K562 (cell line): ENCODE measurements around the gene EME1.

ENCODE experiments used
- GTF2A2 ChIP-seq: IDR thresholded peaks from 2 replicates; pipeline ENCODE4 v1.6.1; 2016; ENCODE audit warnings: mild to moderate bottlenecking, missing genetic modification characterization, missing compliant biosample characterization
- KDM1A ChIP-seq, 2 experiments: fragments of 450-650 bp; IDR thresholded peaks; 2 replicates each; pipeline ENCODE4 v1.6.1; 2016; ENCODE audit warnings: mild to moderate bottlenecking in 2 of 2
- POLR2AphosphoS5 ChIP-seq: IDR thresholded peaks from 2 replicates; pipeline ENCODE4 v1.6.1; 2011; ENCODE audit warnings: mild to moderate bottlenecking, low read depth, low read length, moderate library complexity; ENCODE audit not compliant: control insufficient read depth, insufficient read depth
- TAF1 ChIP-seq: IDR thresholded peaks from 2 replicates; pipeline ENCODE4 v1.6.1; 2011; ENCODE audit warnings: mild to moderate bottlenecking, low read length, moderate library complexity; ENCODE audit not compliant: insufficient read depth, control insufficient read depth, severe bottlenecking; ENCODE audit errors: extremely low read depth

DNA sequence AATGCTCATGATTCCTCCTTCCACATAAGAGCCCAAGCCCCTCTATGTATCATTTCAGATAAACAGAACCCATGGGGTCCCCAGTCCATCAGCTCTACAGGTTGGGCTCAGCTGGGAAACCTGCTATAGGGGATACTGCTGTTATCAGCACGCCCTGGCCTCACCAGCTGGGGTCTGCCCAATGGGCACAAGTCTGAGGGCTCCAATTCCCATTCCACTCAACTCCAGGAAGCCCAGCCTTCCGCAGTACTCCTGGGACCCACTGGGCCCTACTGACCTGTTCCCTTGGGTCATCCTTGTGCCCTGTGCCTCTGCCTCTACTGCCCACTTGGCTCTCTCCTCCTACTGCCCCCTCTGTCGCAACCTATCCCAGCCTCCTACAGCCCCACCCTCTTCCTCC is 43.3 kb upstream of the EME1 start:
- TF ChIP-seq KDM1A (IDR thresholded peaks at IDR 0.05) (no peak), GTF2A2 (tag) (no peak), POLR2AphosphoS5 (no peak), TAF1 (no peak)
